ENCODE results near the gene SLIT3.

GRCh38 chr5:169299663-169300467, 1.1 kb downstream of the SLIT3 start:
- no peak for TF ChIP-seq CTCF (IDR thresholded peaks at IDR 0.05; ENCODE audit: low read depth, low read length, poor library complexity, severe bottlenecking)
- no peak for TF ChIP-seq EZH2phosphoT487 (IDR thresholded peaks at IDR 0.05; ENCODE audit: borderline replicate concordance, low read length)

Data from DOHH2 (cell line).